ENCODE data around the gene SASS6.

DNA sequence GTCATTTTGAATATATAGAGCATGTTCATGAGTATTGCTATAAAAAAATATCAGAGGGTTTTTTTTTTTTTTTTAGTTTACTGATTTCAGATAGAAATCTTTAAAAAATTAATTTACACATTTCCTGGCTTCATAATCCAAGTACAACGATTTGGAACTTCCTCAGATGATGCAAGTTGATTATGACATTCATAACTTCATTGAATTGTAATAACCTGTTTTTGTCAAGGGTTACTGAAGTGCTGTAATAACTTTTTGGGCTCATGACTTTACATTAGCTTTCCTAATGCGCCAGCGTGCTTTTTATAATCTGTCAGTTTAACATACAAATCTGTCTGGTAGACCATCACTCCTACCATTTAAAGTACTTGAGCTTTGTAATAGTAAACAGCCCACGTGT is 81.3 kb downstream of the SASS6 start:
- no peak for TF ChIP-seq POLR2A (IDR thresholded peaks at IDR 0.05; ENCODE audit: low read depth, low read length)
- no peak for TF ChIP-seq TAF1 (IDR thresholded peaks at IDR 0.05; ENCODE audit: low read depth, low read length)
- no peak for TF ChIP-seq POLR2AphosphoS5 (IDR thresholded peaks at IDR 0.05; ENCODE audit: low read depth, low read length)
- TF ChIP-seq PAX5 (IDR thresholded peaks at IDR 0.05; ENCODE audit: insufficient read depth, low read length, severe bottlenecking), result no peak
